LNCAP (cell line): ENCODE measurements around the gene NCKAP5.

ENCODE experiments used
- CTCF ChIP-seq: fragments of 450-650 bp; IDR thresholded peaks from 2 replicates; pipeline ENCODE4 v1.5.1; 2017; ENCODE audit warnings: mild to moderate bottlenecking

Gene NCKAP5

GRCh38 chr2:133417415-133417814 lies 150.8 kb downstream of the NCKAP5 start:
- TF ChIP-seq CTCF = no peak

GRCh38 chr2:133416736-133417135 lies 151.5 kb downstream of the NCKAP5 start:
- no peak for TF ChIP-seq CTCF

GRCh38 chr2:133416146-133416545 lies 152.1 kb downstream of the NCKAP5 start:
- TF ChIP-seq CTCF = no peak

GRCh38 chr2:133415210-133415876 lies 152.9 kb downstream of the NCKAP5 start:
- no peak for TF ChIP-seq CTCF

GRCh38 chr2:133414486-133415209 lies 153.6 kb downstream of the NCKAP5 start:
- no peak for TF ChIP-seq CTCF

- no peak for TF ChIP-seq CTCF
These were observed 154.4 kb downstream of the NCKAP5 start for GRCh38 chr2:133413863-133414262.

- no peak for TF ChIP-seq CTCF
These were observed 155.6 kb downstream of the NCKAP5 start for GRCh38 chr2:133412694-133413093.
